Mesothelial cell of epicardium (in vitro differentiated cells): ENCODE measurements around the gene CCDC88A. TPM values are rescaled to one million over a fixed set of nuclear protein-coding genes. Genes with fewer than 3 reads are reported as not detected.
"Not testable (repeated sequence)": the region's sequence is repeated elsewhere in the genome, so short reads cannot be mapped to it uniquely, and the experiment has no call there.

Source experiments
- DNase-seq, 2 experiments: peaks; one replicate each; pipeline ENCODE4 v3.0.0; 2021; ENCODE audit warnings: low spot score in 2 of 2; ENCODE audit not compliant: unreplicated experiment in 2 of 2
- H3K27ac Mint-ChIP-seq: 2 replicates; pipeline ENCODE4 v1.8.0; 2021; ENCODE audit warnings: mixed read lengths
- H3K27me3 Mint-ChIP-seq: 2 replicates; pipeline ENCODE4 v1.8.0; 2021; ENCODE audit warnings: low read depth, mixed read lengths
- H3K36me3 Mint-ChIP-seq: 2 replicates; pipeline ENCODE4 v1.8.0; 2021; ENCODE audit warnings: mixed read lengths
- H3K4me1 Mint-ChIP-seq: 2 replicates; pipeline ENCODE4 v1.8.0; 2021; ENCODE audit warnings: mixed read lengths
- H3K4me3 Mint-ChIP-seq: 2 replicates; pipeline ENCODE4 v1.8.0; 2021; ENCODE audit warnings: mild to moderate bottlenecking, moderate library complexity, mixed read lengths
- H3K9me3 Mint-ChIP-seq: 2 replicates; pipeline ENCODE4 v1.8.0; 2021; ENCODE audit warnings: mixed read lengths
- CTCF ChIP-seq: fragments of 200-600 bp; sonication (generic); IDR thresholded peaks from one replicate; pipeline ENCODE4 v1.5.0; 2021; ENCODE audit warnings: antibody characterized with exemption; ENCODE audit not compliant: unreplicated experiment
- total RNA-seq: library from RNA; stranded (reverse); gene quantifications from 3 replicates; pipeline ENCODE4 v1.2.1, GENCODE V29; 2021

Gene CCDC88A
- total RNA-seq, 1 donor from 2014 or later: 60.1 TPM

GRCh38 chr2:55268907-55269644, 150.6 kb downstream of the CCDC88A start, which contains the start of gene MTIF2:
Gene MTIF2, minus strand, starts transcription at chr2:55269231. Its CDS starts 5,373 bp downstream, at chr2:55263858.
- H3K4me3 Mint-ChIP-seq: peak within 1 kb of the TSS; percentile 93
- no peak for TF ChIP-seq CTCF
- peaks cover 4% of the 10 kb centered on the region for H3K36me3 Mint-ChIP-seq
- DNase-seq: peak; percentile 68 to 88
- H3K4me1 Mint-ChIP-seq: peaks cover 18% of the 10 kb centered on the region
- H3K9me3 Mint-ChIP-seq: no peaks in the 10 kb centered on the region
- no peaks in the 10 kb centered on the region for H3K27me3 Mint-ChIP-seq
- H3K27ac Mint-ChIP-seq: peak within 1 kb of the TSS; percentile 98

- H3K27me3 Mint-ChIP-seq: no peaks in the 10 kb centered on the region
Measured at GRCh38 chr2:55268288-55268906, 151.3 kb downstream of the CCDC88A start.

GRCh38 chr2:55259586-55259985, 160.1 kb downstream of the CCDC88A start:
- H3K36me3 Mint-ChIP-seq, H3K27me3 Mint-ChIP-seq, H3K9me3 Mint-ChIP-seq: not testable (repeated sequence)

More at GRCh38 chr2:55268288-55268906, 151.3 kb downstream of the CCDC88A start:
- peaks cover 18% of the 10 kb centered on the region for H3K4me1 Mint-ChIP-seq
- peak overlapping the region; percentile 93 for H3K4me3 Mint-ChIP-seq
- H3K27ac Mint-ChIP-seq: peak overlapping the region; percentile 98
- DNase-seq: no peak
- H3K36me3 Mint-ChIP-seq: peaks cover 4% of the 10 kb centered on the region
- no peaks in the 10 kb centered on the region for H3K9me3 Mint-ChIP-seq
- TF ChIP-seq CTCF: no peak

GRCh38 chr2:55252832-55253231, 166.8 kb downstream of the CCDC88A start:
- Mint-ChIP-seq H3K27me3 (no peaks in the 10 kb centered on the region), H3K27ac (no peak overlapping the region), H3K36me3 (peaks cover 18% of the 10 kb centered on the region), H3K4me1 (no peaks in the 10 kb centered on the region), H3K4me3 (no peak overlapping the region), H3K9me3 (no peaks in the 10 kb centered on the region)
- TF ChIP-seq CTCF: no peak
- no peak for DNase-seq

More at GRCh38 chr2:55259586-55259985, 160.1 kb downstream of the CCDC88A start:
- not testable (repeated sequence) for H3K4me1 Mint-ChIP-seq, H3K27ac Mint-ChIP-seq, H3K4me3 Mint-ChIP-seq, DNase-seq

- Mint-ChIP-seq H3K27ac (no peak overlapping the region), H3K9me3 (no peaks in the 10 kb centered on the region), H3K4me1 (no peaks in the 10 kb centered on the region), H3K27me3 (no peaks in the 10 kb centered on the region), H3K4me3 (no peak overlapping the region), H3K36me3 (peaks cover 16% of the 10 kb centered on the region)
- no peak for DNase-seq
- TF ChIP-seq CTCF: no peak
Measured at GRCh38 chr2:55247025-55247424, 172.6 kb downstream of the CCDC88A start.

- no peaks in the 10 kb centered on the region for H3K27me3 Mint-ChIP-seq
- H3K4me3 Mint-ChIP-seq: no peak overlapping the region
- H3K4me1 Mint-ChIP-seq: no peaks in the 10 kb centered on the region
- H3K36me3 Mint-ChIP-seq: peaks cover 14% of the 10 kb centered on the region
- no peak overlapping the region for H3K27ac Mint-ChIP-seq
- DNase-seq: no peak
- H3K9me3 Mint-ChIP-seq: no peaks in the 10 kb centered on the region
- TF ChIP-seq CTCF: no peak
Measured at GRCh38 chr2:55245411-55245810, 174.2 kb downstream of the CCDC88A start.
